ENCODE data around the gene RABL6.

- TF ChIP-seq POLR2A (IDR thresholded peaks at IDR 0.05; ENCODE audit: low read length) (no peak), GATA1 (IDR thresholded peaks at IDR 0.05; ENCODE audit: low read depth, low read length) (no peak)
Measured at GRCh38 chr9:136771907-136772415, 35.8 kb upstream of the RABL6 start.

All from erythroblast (primary cell).